PC-3 (cell line): ENCODE measurements around the gene STK11IP. TPM values are rescaled to one million over a fixed set of nuclear protein-coding genes. Genes with fewer than 3 reads are reported as not detected.

Source experiments
- ATAC-seq: fragments of 200-7000 bp; cut with Tn5 transposase; 2 replicates; pipeline ENCODE4 v1.9.1; 2020; ENCODE audit warnings: mild to moderate bottlenecking, moderate library complexity
- Bru-seq: library from RNA; stranded (reverse); fragments of 400-500 nt; gene quantifications from one replicate; lab custom pipeline; 2021; lab: Mats Ljungman, UMichigan
- BruChase-seq, 2 experiments: library from RNA; stranded (reverse); fragments of 400-500 nt; gene quantifications; one replicate each; lab custom pipeline; 2021; lab: Mats Ljungman, UMichigan
- BruUV-seq: library from RNA; stranded (reverse); fragments of 400-500 nt; replicated peaks from 2 replicates; lab custom pipeline; 2021; lab: Mats Ljungman, UMichigan
- CTCF ChIA-PET: fragments of 300-600 bp; sonication (Branson Sonifier 250); formaldehyde crosslinking; loops from one replicate; lab custom pipeline; 2022; ENCODE audit warnings: antibody characterized with exemption; lab: Charles Lee
- POLR2A ChIA-PET: fragments of 300-600 bp; sonication (Branson Sonifier 250); formaldehyde crosslinking; loops from one replicate; lab custom pipeline; 2022; ENCODE audit warnings: antibody characterized with exemption; ENCODE audit not compliant: unreplicated experiment; lab: Charles Lee
- DNase-seq: peaks from one replicate; pipeline ENCODE4 v3.0.0-alpha.2; 2015
- H2AFZ ChIP-seq: fragments of 300-600 bp; sonication (generic); 2 replicates; pipeline ENCODE4 v1.6.0; 2016; ENCODE audit warnings: antibody characterized with exemption, low read length
- H3F3A ChIP-seq: fragments of 300-600 bp; sonication (generic); one replicate; pipeline ENCODE4 v1.6.0; 2017; ENCODE audit warnings: antibody characterized with exemption, low read length, control low read depth, mild to moderate bottlenecking; ENCODE audit not compliant: unreplicated experiment
- H3K27ac ChIP-seq: fragments of 300-600 bp; sonication (generic); 2 replicates; pipeline ENCODE4 v1.5.1; 2016; ENCODE audit warnings: mild to moderate bottlenecking, low read length
- H3K27me3 ChIP-seq: fragments of 300-600 bp; sonication (generic); 2 replicates; pipeline ENCODE4 v1.6.1; 2016; ENCODE audit warnings: low read length, mixed read lengths
- H3K36me3 ChIP-seq: fragments of 300-600 bp; sonication (generic); 2 replicates; pipeline ENCODE4 v1.6.1; 2016; ENCODE audit warnings: low read depth, mixed run types, low read length, mixed read lengths
- H3K4me1 ChIP-seq: fragments of 300-600 bp; sonication (generic); 2 replicates; pipeline ENCODE4 v1.5.1; 2016; ENCODE audit warnings: low read length; ENCODE audit not compliant: insufficient read depth
- H3K4me2 ChIP-seq: fragments of 300-600 bp; sonication (generic); 2 replicates; pipeline ENCODE4 v1.6.0; 2016; ENCODE audit warnings: low read length
- H3K4me3 ChIP-seq: fragments of 300-600 bp; sonication (generic); 2 replicates; pipeline ENCODE4 v1.5.1; 2016; ENCODE audit warnings: mild to moderate bottlenecking, low read length, mixed read lengths
- H3K79me2 ChIP-seq: fragments of 300-600 bp; sonication (generic); 2 replicates; pipeline ENCODE4 v1.6.1; 2017; ENCODE audit warnings: low read length, mixed read lengths
- H3K9ac ChIP-seq: fragments of 300-600 bp; sonication (generic); 2 replicates; pipeline ENCODE4 v1.6.0; 2016; ENCODE audit warnings: mild to moderate bottlenecking, low read length
- H3K9me2 ChIP-seq: fragments of 300-600 bp; sonication (generic); replicated peaks from 2 replicates; pipeline ENCODE4 v1.6.1; 2016; ENCODE audit warnings: mixed run types, low read length, mixed read lengths
- H3K9me3 ChIP-seq: fragments of 300-600 bp; sonication (generic); 2 replicates; pipeline ENCODE4 v1.6.1; 2016; ENCODE audit warnings: low read length, mixed read lengths
- H4K20me1 ChIP-seq: fragments of 300-600 bp; sonication (generic); 2 replicates; pipeline ENCODE4 v1.6.1; 2016; ENCODE audit warnings: low read length, mixed read lengths
- CTCF ChIP-seq: fragments of 300-600 bp; sonication (generic); conservative IDR thresholded peaks from 2 replicates; pipeline ENCODE4 v1.5.1; 2017; ENCODE audit warnings: antibody characterized with exemption, low read depth, mild to moderate bottlenecking, low read length
- EZH2 ChIP-seq: fragments of 300-600 bp; sonication (generic); IDR thresholded peaks from one replicate; pipeline ENCODE4 v1.6.1; 2017; ENCODE audit warnings: antibody characterized with exemption, mild to moderate bottlenecking, low read length; ENCODE audit not compliant: unreplicated experiment
- EZH2phosphoT487 ChIP-seq: fragments of 300-600 bp; sonication (generic); IDR thresholded peaks from 2 replicates; pipeline ENCODE4 v1.6.1; 2018; ENCODE audit warnings: mild to moderate bottlenecking, antibody characterized with exemption, low read length, borderline replicate concordance
- intact Hi-C: fragments of 100-400 bp; cut with micrococcal nuclease; formaldehyde crosslinking; loops from 2 replicates; pipeline ENCODE4 v1.9.0; 2023
- long read RNA-seq: library from polyadenylated mRNA; unstranded; transcript quantifications from one replicate; pipeline ENCODE4 v2.0.0, GENCODE V29; 2021; ENCODE audit not compliant: unreplicated experiment
- total RNA-seq: library from RNA; depleted of rRNA; stranded (reverse); fragments of >200 nt; gene quantifications from 2 replicates; pipeline ENCODE4 v1.2.3, GENCODE V29; 2014; rRNA removed

Gene STK11IP
- total RNA-seq (17.7 and 26.4 TPM in 2 replicates), Bru-seq, nascent RNA (percentile 64 among the genes with signal in this experiment), BruChase-seq, experiment 1, labeled RNA remaining after a 6-hour chase (percentile 77 among the genes with signal in this experiment), BruChase-seq, experiment 2, labeled RNA remaining after a 2-hour chase (percentile 73 among the genes with signal in this experiment)
- long read RNA-seq, partial matches to known transcripts = 30 of 53 reads
- long read RNA-seq, other reads (novel, unspliced or antisense) = 17 of 53 reads

GRCh38 chr2:219597552-219598307, at the start of gene STK11IP:
Gene STK11IP, plus strand, starts transcription at chr2:219597857. Its CDS starts 263 bp downstream, at chr2:219598120.
- Histone ChIP-seq H4K20me1 (no peaks in the 10 kb centered on the region), H3K27ac (peak within 1 kb of the TSS; percentile 75), H3K9me3 (no peaks in the 10 kb centered on the region), H3K27me3 (no peaks in the 10 kb centered on the region), H3F3A (no peaks in the 10 kb centered on the region), H3K9me2 (no peaks in the 10 kb centered on the region), H3K4me3 (peak within 1 kb of the TSS; percentile 82), H3K4me1 (peaks cover 15% of the 10 kb centered on the region), H3K9ac (peak within 1 kb of the TSS; percentile 94), H3K79me2 (peaks cover 7% of the 10 kb centered on the region), H3K4me2 (peak within 1 kb of the TSS; percentile 94), H2AFZ (peak within 1 kb of the TSS; percentile 88), H3K36me3 (no peaks in the 10 kb centered on the region)
- DNase-seq (peak; percentile 96), ATAC-seq (peak; percentile 94)
- ChIA-PET POLR2A (interaction anchor here (0.5 to 1.1 kb wide), 7 partner anchors 26 to 210 kb away, joined by 3 to 11 read pairs (median 5); partner anchors contain the start of genes CHPF, GMPPA and OBSL1), CTCF (interaction anchor here (0.6 to 0.9 kb wide), 2 partner anchors 43 to 92 kb away, joined by 4 to 5 read pairs; no protein-coding TSS in a partner anchor)
- no TSS peak for BruUV-seq
- intact Hi-C loops = loop anchor here (1.0 to 2.0 kb wide), 4 partner anchors 21 to 92 kb away; partner anchors contain the start of genes CHPF and OBSL1
- TF ChIP-seq EZH2 (no peak), EZH2phosphoT487 (no peak), CTCF (no peak)

GRCh38 chr2:219548990-219549389, 48.7 kb upstream of the STK11IP start:
- Histone ChIP-seq H3K9me3 (no peaks in the 10 kb centered on the region), H3K36me3 (no peaks in the 10 kb centered on the region), H3K4me2 (no peak overlapping the region), H3K4me1 (peaks cover 9% of the 10 kb centered on the region), H3K9me2 (no peaks in the 10 kb centered on the region), H2AFZ (no peak overlapping the region), H3K9ac (no peak overlapping the region), H3K79me2 (no peaks in the 10 kb centered on the region), H3F3A (no peaks in the 10 kb centered on the region), H3K27ac (no peak overlapping the region), H3K27me3 (no peaks in the 10 kb centered on the region), H3K4me3 (no peak overlapping the region), H4K20me1 (no peaks in the 10 kb centered on the region)
- TF ChIP-seq EZH2phosphoT487 = no peak
- TF ChIP-seq CTCF = no peak
- no peak for TF ChIP-seq EZH2
- CTCF ChIA-PET = no interaction called here
- POLR2A ChIA-PET = interaction anchor here (0.6 kb wide), 1 partner anchor 22 kb away, joined by 6 read pairs; no protein-coding TSS in a partner anchor
- no peak for ATAC-seq
- intact Hi-C loops = no loop called here
- BruUV-seq = no TSS peak
- DNase-seq = no peak
